GM18867 (cell line): Measurements from ENCODE around the gene CCT7.

ENCODE experiments used
- ATAC-seq: cut with Tn5 transposase; IDR thresholded peaks from one replicate; pipeline ENCODE4 v1.9.1; 2021; ENCODE audit warnings: mild to moderate bottlenecking, moderate library complexity; ENCODE audit not compliant: unreplicated experiment

The CCT7 gene

DNA sequence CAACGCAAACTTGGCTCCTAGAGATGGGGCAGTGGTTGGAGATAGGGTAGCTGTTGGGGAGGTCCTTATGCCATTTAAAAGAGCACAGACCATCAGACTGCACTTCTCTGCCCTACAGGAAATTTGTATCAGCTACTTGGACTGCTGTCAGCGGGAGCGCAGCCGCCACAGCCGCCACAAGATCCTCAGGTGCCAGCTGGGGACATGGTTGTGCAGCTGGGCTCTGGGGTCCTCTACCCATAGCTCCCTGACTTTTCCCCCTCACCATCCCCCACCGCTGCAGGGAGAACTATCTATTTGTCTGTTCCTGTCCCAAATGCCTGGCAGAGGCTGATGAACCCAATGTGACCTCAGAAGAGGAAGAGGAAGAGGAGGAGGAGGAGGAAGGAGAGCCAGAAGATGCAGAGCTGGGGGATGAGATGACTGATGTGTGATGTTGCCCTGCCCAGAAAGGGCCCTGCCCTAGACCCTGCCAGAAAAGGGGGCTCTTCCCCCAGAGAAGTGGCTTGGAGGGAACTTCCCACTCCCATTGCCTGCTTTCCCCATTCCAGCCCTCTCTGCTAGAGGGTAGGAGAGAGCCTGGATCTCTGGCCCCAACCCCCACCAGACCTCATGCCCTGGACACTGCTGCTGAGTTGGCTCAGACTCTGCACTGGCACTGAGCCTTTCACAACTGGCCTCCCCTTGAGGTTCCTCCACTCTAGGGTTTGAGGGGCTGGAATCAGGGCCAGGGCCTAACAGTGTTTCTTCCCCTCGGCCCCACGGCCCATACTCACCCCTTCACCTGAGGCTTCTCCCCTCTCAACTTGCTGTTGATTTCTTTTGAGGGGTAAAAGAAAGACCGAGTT is 8.4 kb upstream of the CCT7 start:
- no peak for ATAC-seq

DNA sequence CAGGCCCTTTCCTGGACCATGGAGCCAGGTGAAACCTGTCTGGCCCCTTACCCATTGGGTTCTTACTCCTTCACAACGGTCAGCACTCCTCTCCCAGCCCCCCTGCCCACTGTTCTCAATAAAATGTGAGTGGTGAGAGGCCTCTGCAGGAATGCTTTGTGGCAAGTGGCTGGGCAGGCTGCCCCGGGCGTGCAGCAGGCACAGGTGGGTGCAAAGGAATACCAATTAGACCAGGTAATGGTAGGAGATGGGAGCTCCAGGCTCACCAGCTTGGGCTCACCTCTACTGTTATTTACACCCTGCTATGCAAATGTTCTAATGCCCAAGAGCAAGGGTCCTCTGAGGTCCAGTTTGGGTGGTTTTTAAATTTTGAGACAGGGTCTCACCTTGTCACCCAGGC is 7.0 kb upstream of the CCT7 start:
- no peak for ATAC-seq

DNA sequence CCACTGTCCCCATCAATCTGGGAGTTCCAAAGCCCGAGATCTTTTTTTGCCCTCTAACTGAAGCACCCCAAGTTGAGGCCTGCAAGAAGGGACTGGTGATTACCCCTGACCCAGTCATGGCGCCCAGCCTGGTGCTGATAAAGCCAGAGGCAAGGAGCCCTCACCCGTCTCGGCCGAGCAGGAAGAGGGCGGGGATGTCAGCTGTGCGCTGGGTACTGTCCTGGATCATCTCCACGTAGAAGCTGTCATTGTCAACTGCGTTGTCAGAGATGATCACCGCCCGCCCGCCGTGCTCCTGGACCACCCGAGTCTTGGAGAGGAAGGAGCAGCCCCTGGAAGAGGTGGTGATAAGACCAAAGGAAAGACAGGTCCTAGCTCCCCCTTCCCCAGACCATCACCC is 5.5 kb upstream of the CCT7 start:
- no peak for ATAC-seq

DNA sequence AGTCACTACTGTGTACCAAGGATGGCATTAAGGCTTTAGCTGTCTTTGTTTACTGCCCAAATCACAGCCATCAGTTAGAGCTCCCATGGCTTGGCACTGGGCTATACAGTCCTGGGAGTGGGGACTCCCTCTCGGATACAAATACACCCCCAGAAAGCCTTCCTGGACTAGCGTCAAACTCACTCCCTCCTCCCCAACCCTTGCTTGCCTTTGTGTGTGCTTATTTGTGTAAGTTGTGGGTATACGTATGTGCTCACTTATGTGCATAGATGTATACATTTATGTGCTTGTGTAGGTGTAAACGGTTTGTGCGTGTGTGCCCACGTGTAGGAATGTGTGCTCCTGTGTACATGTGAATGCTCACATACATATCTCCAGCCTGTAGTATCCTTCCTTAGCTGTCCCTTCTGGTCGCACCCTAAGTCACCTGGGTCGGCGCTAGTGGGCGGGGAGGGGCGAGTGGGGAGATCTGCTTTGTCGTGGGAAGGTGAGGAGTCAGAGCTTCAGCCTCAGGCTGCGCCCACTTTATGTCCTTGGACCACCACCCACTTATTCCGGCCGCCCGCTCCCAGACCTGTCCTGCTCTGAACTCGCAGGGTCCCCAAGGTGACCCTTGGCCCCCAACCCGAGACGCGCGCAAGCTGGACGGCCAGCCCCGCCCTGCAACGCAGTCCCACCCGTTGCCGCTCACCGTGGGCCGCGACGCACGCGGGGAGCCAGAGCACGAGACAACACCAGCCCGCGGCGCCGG is 1.5 kb upstream of the CCT7 start:
- peak; percentile 13 for ATAC-seq

DNA sequence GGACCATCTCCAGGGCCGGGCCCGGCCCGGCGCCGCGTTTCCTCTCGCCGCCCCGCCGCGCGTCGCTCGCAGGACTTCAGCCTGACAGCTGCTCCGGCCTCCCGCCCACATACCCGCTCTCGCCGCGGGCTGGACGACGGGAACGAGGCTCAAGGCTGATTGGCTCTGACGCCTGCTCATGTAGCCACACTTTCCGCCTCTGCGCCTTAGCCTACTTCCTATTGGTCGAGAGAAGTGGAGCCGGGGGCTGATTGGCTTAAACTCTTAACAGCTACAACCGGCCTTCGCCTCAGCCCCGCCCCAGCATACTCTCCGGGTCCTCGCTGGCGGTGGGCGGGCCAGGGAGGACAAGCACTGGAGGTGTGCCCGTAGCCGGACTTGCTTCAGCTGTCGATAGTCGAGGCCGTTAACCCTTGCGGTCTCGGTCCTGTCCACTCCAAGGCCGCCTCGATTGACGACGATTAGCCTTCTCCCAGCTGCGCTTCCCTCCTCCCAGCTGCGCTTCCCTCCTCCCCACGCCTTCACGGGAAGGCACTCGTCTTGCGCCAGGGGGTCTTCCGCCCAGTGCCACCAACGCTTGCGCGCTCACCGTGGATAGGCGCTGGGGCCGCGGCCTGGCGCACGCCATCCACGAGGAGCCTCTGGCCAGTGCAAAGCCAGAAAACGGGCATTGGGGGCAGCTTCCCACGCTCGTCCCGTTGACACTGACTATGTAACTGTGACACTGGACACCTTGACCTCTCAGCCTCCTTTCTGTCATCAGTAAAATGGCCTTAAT is 765 bp upstream of the CCT7 start, which contains the start of gene PRADC1:
Gene PRADC1, minus strand, starts transcription at position 86 of the 778 bp plus-strand sequence. Its CDS starts 79 bp downstream, at position 7.
- ATAC-seq, result peak; percentile 92

DNA sequence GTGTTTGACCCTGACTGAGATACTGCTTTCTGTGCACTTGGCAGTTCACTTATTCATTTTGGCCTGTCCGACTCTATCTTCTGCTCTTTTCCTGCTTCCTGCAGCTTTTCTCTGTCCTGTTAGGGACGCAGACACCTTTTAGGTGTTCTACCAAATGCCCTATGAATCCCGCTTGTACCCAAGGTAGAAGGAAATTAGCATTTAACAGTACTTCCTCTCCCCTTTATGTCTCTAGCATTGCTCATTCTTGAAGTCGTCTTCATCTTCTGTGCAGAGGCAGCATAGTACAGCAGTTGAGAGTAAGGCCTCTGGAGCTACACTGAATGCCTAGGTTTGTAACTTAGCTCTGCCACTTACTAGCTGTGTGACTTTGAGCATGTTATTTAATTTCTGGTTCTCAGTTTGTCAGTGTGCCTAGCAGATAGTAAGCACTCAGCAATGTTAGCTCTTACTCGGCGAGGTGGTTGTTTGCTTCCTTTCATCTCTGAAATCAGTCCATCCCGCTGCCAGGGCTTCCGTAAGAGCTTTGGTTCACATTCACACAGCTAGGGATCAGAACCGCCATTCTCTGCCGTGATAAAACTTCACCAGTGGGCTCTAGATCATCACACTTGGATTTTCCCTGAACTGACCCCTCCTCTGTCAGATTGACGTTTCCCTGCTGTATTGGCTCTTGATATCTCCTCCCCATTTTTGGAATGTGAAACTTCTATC is 1.4 kb downstream of the CCT7 start:
- no peak for ATAC-seq

DNA sequence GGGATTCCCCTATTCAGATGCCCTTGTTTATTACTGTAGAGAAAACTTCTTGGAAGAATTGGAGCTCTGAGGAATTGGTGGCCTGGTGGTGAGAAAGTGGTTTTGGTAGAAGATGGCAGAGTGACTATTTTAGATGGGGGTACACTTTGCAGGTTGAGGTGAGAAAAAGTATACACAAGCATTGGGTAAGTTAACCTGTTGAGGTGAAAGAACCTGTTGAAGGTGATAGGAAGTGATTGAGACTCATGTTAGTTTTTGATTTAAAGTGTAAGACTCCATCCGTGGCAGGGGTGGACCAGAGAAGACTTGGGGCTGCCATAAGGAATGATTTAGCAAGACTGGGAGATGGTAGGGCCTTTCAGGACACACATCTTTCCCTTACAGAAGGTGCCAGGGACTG is 3.1 kb downstream of the CCT7 start:
- no peak for ATAC-seq

DNA sequence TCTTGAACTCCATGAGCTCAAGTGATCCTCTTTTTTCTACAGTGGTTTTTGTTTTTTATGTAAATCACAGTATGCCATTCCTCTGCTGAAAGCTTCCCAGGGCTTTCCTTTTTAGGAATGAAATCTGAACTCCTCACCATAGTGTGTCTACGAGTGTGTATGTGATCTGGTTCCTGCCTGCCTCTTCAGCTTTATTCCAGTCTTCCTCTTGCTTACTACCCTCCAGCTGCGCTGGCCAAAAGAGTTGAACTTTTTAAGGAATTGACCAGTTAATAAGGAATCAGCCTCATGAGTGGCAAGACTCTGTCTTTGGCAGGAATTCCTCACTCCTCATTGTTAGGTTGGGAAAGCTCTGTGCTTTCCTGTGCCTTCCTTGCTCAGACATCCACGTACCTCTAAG is 4.0 kb downstream of the CCT7 start:
- ATAC-seq, result no peak

DNA sequence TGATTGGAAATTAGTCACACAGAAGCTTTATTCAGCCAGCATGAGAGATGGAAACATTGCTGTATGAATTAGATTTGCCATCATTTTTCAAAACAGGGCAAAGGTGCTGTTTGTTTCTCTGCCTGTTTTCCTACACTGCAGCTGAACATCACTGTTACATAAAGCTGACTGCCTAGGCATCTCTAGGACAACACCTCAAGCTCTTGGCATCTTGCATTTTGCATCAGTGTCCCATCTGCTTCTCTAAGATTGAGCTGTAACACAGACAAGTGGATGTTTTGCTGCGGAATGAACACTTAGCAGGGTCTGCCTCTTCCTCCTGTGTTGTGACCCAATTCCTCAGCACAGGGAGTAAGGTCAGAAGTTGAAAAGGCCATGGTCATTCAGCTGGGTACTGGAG is 4.9 kb downstream of the CCT7 start:
- ATAC-seq, result no peak

DNA sequence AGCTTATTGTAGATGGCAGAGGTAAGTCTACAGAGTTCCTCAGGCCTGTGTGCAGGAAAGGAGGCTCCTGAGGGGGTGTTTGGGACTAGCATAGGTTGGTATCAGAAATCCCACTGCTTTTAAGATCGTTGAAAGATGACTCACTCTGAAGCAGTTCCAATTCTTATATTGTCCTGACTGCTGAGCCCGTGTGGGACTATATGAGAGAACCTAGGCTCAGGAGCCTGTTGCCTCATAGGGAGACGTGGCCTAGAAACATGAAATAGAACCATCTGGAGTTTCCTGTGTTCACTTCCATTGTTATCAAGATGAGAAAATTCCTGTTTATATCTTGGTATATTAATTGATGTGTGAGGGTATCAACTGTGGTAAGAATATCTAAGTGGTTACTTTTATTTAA is 5.7 kb downstream of the CCT7 start:
- no peak for ATAC-seq

DNA sequence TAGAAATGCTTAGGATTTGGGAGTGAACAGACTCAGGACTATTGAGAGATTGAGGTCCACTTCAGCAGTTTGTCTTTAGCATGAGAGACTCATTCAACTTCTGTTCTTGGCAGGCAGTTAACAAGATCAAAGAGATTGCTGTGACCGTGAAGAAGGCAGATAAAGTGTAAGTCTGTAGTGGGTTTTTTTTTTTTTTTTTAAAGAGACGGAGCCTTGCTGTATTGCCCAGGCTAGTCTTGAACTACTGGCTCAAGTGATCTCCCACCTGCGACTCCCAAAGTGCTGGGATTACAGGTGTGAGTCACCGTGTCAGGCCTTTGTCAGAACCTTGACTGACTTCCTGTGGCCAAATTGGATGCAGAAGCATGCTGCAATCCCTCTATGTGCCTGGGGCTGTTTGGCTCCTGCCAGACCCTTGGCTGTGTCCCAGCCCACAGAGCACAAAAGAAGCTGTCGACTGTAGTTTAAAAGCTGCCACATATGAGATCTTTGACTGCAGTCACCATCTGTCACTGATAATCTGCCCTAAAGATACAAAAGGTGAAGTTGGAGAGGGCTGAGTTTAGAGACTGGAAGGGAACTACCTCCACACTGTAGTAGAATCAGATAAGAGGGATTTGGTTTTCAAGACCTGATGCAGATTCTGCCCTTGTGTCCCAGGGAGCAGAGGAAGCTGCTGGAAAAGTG is 9.9 kb downstream of the CCT7 start:
- ATAC-seq, result no peak

DNA sequence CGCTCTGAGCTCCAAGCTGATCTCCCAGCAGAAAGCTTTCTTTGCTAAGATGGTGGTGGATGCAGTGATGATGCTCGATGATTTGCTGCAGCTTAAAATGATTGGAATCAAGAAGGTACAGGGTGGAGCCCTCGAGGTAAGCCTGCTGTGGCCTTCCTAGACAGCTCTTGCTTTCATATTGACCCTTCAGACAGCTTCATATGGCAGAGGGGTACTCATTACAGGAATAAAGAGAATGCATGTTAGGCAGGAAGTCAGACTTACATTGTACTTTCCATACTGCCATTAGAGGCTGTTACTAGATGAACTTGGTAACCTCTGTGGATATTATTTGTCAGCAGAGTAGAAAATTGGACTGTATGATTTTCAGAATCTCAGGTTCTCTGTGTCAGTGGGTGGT is 10.5 kb downstream of the CCT7 start:
- no peak for ATAC-seq

DNA sequence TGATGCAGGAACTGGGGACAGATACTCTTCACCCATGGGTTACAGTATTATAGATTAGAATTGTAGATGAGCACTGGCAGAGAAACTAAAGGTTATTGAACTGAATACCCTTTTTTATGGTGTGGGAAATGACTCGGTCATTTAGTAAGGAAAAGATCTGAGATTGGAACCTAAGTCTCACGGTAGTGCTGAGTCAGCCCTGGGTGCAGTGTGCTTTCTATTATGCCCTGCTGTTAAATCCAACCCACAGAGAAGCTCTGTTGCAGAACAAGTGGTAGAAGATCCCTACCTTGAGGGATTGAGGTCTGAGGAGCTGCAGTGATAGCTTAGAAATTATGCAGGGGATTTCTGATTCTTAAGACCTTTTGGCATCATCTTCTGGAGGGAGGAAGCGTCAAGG is 12.7 kb downstream of the CCT7 start:
- ATAC-seq, result no peak

DNA sequence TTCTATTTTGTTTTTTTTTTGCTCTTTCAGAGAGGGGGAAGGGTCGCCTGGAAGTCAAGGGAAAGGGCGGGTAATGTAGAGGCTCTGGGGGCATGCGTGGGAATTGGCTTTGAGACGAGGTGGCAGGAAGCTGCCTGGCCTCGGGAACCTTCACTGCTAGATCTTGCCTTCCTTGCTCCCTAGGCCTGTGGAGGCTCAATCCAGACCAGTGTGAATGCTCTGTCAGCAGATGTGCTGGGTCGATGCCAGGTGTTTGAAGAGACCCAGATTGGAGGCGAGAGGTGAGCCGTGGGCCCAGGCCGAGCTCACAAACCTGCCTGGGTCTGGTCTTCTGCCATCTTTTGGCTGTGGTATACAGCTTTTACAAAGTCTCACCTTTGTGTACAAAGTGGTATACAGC is 15.5 kb downstream of the CCT7 start:
- ATAC-seq, result no peak

DNA sequence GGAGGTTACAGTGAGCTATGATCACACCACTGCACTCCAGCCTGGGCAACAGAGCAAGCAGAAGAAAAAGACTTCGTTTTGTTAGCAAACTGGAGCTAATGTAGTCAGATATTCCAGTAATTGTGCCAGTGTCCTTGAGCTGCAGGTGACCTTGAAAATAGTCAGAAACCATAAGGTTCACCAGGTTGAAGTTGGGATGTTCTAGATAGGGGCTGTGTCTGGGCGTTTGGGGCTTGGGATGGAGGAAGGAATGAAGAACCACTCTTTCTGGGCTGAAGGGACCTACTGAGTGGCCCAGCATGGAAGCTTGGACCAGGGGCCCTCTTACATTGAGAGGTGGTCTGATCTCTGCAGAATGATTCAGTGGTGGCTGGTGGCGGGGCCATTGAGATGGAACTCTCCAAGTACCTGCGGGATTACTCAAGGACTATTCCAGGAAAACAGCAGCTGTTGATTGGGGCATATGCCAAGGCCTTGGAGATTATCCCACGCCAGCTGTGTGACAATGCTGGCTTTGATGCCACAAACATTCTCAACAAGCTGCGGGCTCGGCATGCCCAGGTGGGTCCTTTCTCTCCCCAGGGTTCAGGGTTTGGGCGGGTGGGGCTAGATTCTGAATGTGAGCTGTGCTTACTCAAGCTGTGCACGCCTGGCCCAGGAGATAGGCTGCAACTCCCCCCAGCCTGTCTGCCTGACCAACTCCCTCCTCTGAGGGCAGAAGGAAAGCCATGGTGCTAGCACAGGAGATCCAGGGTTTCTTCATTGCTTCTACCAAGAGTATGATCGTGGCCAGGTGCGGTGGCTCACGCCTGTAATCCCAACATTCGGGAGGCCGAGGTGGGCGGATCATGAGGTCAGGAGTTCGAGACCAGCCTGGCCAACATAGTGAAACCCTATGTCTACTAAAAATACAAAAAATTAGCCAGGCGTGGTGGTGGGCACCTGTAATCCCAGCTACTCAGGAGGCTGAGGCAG is 17.1 kb downstream of the CCT7 start:
- no peak for ATAC-seq

DNA sequence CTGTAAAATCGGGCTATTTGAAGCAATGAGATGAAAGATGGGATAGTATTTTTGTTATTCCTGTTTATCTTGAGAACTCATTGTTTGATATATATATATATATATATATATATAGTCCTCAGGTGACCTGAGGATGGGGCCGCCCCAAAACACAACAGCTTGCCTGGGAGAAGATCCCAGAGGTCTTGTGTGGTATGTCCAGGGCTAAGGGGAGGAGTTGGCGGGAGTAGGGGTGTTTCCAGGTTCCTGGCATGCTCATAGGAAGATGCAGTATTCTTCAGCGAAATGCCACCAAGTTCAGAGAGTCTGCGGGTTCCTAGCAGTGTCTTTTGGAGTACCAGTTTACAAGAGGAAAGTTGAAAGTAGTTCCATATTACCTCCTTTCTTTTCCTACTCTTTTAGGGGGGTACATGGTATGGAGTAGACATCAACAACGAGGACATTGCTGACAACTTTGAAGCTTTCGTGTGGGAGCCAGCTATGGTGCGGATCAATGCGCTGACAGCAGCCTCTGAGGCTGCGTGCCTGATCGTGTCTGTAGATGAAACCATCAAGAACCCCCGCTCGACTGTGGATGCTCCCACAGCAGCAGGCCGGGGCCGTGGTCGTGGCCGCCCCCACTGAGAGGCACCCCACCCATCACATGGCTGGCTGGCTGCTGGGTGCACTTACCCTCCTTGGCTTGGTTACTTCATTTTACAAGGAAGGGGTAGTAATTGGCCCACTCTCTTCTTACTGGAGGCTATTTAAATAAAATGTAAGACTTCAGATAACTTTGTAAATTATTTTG is 18.3 kb downstream of the CCT7 start:
- no peak for ATAC-seq

DNA sequence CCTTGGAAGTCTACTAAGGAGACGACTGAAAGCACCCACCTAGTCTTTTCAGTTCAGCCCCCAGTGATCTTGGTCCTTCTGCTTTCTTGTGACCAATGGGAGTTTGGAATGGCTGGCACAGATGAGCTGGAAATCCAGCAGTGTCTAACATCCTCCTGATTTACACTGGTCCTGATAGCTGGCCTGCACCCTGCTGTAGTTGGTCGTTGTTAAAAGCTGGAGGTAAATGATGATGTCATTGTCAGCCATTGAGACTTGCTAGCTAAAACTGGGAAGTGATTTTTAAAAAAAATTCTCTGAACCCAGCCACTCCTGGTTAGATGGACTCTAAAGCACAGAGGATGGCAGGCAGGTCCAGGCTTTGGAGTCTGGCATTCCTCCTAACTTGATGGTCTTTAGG is 19.3 kb downstream of the CCT7 start:
- ATAC-seq, result no peak

DNA sequence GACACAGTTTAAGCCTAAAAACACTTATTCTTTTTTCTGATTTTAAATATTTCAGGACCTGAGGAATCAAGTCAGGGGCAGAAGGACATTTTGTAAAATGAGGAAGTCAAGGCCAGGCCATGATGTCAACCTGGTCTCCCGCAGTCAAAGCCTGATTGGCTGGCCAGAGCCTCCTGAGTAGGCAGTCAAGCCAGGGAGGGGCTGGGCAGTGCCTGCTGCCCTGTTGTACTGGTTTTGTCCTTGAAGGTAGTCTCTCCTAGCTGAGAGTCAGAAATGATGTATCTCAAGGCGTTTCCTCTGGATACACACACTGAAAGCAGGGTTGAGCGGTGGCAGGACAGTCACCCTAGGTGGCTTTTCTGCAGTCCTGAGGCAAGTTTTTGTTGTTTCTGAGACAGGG is 19.8 kb downstream of the CCT7 start:
- ATAC-seq, result no peak
